ENCODE data around the gene CUBN.

Gene CUBN

DNA sequence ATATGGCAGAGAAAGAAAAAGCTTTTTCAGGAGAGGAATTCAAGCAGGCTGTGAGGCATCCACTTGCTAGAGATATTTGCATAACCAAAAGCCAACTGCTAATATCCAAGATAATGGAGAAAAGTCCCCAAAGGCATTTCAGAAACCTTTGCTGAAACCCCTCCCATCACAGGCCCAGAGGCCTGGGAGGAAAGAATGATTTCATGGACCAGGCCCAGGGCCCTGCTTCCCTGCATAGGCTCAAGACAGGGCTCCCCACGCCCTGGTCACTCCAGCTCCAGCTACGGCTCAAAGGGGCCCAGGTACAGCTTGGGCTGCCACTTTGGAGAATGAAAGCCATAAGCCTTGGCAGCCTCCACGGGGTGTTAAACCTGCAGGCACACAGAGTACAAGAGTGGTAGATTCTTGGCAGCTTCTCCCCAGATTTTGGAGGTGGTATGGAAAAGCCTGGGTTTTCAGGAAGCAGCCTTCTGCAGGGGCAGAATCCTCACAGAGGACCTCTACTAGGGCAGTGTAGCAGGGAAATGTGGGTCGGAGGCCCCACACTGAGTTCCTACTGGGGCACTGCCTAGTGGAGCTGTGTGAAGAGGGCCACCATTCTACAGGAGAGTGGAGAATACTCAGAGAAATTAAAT lies 306.8 kb downstream of the CUBN start:
- no peak overlapping the region for H3K4me3 ChIP-seq
- no peak for DNase-seq (ENCODE audit: low spot score)
- no peak overlapping the region for H3K27ac ChIP-seq
- TF ChIP-seq, protein P1, sequence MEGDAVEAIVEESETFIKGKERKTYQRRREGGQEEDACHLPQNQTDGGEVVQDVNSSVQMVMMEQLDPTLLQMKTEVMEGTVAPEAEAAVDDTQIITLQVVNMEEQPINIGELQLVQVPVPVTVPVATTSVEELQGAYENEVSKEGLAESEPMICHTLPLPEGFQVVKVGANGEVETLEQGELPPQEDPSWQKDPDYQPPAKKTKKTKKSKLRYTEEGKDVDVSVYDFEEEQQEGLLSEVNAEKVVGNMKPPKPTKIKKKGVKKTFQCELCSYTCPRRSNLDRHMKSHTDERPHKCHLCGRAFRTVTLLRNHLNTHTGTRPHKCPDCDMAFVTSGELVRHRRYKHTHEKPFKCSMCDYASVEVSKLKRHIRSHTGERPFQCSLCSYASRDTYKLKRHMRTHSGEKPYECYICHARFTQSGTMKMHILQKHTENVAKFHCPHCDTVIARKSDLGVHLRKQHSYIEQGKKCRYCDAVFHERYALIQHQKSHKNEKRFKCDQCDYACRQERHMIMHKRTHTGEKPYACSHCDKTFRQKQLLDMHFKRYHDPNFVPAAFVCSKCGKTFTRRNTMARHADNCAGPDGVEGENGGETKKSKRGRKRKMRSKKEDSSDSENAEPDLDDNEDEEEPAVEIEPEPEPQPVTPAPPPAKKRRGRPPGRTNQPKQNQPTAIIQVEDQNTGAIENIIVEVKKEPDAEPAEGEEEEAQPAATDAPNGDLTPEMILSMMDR (IDR thresholded peaks at IDR 0.05) = no peak

DNA sequence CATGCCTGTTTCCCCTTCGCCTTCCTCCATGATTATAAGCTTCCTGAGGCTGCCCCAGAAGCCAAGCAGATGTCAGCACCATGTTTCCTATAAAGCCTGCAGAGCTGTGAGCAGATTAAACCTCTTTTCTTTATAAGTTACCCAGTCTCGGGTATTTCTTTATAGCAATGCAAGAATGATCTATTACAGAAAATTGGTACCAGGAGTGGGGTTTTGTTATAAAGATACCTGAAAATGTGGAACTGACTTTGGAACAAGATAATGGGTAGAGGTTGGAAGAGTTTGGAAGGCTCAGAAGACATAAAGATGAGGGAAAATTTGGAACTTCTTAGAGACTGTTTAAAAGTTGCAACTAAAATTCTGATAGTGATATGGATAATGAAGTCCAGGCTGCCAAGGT lies 307.6 kb downstream of the CUBN start:
- H3K27ac ChIP-seq = no peak overlapping the region
- DNase-seq (ENCODE audit: low spot score) = no peak
- TF ChIP-seq, protein P1 (IDR thresholded peaks at IDR 0.05) = no peak

DNA sequence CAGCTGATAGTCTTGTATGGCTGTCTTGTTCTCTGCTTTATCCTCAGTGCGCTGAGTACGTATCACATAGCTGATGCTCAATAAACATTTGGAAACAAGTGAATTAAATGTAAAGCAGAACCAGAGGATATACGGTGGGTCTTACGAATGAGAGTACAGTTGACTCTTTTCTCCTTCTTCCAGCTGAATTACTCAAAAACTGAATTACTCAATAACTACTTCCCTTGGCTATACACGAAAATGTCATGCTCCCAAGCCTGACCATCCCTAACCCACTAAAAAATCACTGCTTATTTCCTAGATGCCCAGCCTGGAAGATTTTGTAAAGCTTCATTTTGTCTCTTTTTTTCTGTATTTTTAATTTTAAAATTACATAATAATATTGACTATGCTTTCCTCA lies 309.2 kb downstream of the CUBN start:
- DNase-seq (ENCODE audit: low spot score) = no peak
- Histone ChIP-seq H3K27ac (no peak overlapping the region), H3K4me3 (no peak overlapping the region)
- TF ChIP-seq, protein P1 (IDR thresholded peaks at IDR 0.05) = no peak

More for the DNA sequence above, 307.6 kb downstream of the CUBN start:
- no peak overlapping the region for H3K4me3 ChIP-seq

DNA sequence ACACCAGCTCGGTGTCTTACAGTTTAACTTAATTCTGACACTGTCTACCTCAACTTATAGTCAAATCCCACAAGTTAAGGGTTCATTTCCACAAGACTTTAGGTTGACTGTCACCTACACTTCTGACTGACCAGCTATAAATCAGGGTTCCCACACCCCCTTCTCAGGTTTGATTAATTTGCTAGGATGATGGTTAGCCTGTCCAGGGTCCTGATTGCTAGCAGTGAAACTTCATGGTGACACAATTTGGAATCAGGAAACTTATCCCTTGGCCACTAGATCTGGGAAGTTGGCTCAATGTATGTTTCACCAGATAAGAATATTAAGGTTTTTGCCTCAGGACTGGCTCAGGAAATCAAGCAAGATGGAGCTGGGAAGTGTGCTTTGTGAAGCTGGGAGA lies 309.6 kb downstream of the CUBN start:
- TF ChIP-seq, protein P1 (IDR thresholded peaks at IDR 0.05) = no peak
- no peak overlapping the region for H3K4me3 ChIP-seq
- no peak for DNase-seq (ENCODE audit: low spot score)
- no peak overlapping the region for H3K27ac ChIP-seq

DNA sequence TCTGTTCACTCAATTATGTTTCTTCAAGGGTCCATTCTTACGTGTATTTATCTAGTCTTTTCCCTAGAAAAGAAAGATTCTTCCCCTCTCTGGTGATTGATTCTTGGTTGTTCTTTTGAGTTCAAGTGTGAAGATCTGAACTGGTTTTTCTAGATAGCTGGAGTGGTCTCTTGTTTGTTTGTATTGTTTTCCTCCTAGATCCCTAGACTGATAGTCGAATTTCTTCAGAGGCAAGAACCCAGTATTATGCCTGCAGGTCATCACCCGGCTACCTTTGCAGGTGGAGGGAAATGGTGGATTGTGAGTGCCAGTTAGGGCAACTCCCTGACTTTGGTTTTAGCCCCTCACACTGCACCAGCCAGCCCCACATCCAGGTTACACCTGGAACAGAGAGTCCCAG lies 310.2 kb downstream of the CUBN start:
- TF ChIP-seq, protein P1 (IDR thresholded peaks at IDR 0.05) = no peak
- H3K27ac ChIP-seq = no peak overlapping the region
- no peak overlapping the region for H3K4me3 ChIP-seq
- no peak for DNase-seq (ENCODE audit: low spot score)

DNA sequence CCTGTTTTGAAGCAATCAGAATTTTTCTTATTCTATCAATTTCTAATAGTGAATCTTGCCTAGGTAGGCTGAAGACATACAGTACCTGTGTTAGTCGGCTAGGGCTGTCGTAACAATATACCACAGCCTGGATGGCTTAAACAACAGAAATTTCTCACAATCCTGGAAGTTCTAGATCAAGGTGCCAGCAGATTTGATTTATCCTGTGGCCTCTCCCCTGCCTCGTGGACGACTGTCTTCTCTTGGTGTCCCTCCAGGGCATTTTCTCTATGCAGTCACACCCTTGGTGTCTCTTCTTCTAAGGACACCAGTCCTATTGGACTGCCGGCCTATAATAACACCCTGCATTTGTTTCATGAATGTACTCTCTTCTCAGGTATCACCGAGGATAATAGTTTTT lies 310.6 kb downstream of the CUBN start:
- H3K4me3 ChIP-seq = no peak overlapping the region
- no peak for DNase-seq (ENCODE audit: low spot score)
- H3K27ac ChIP-seq = no peak overlapping the region
- TF ChIP-seq, protein P1 (IDR thresholded peaks at IDR 0.05) = no peak

Measured in coronary artery (tissue), 2 donors.